K562 (cell line): Measurements from ENCODE around the gene GPR179. TPM values are rescaled to one million over a fixed set of nuclear protein-coding genes. Genes with fewer than 3 reads are reported as not detected.
"Not testable (repeated sequence)": the region's sequence is repeated elsewhere in the genome, so short reads cannot be mapped to it uniquely, and the experiment has no call there.

ENCODE experiments used
- ATAC-seq: fragments of 200-7000 bp; cut with Tn5 transposase; 3 replicates; pipeline ENCODE4 v1.9.1; 2020; ENCODE audit warnings: moderate library complexity
- BruUV-seq: library from RNA; stranded (reverse); fragments of 400-500 nt; replicated peaks from 2 replicates; lab custom pipeline; 2021; lab: Mats Ljungman, UMichigan
- CTCF ChIA-PET: fragments of 300-600 bp; formaldehyde crosslinking; extraction: SDS; loops from one replicate; lab custom pipeline; 2021; ENCODE audit warnings: low intra/inter-chr PET ratio; lab: Yijun Ruan, JAX
- POLR2A ChIA-PET: fragments of 300-600, 350-650 bp; sonication (Branson Sonifier 250); formaldehyde crosslinking; extraction: SDS; loops from one replicate; lab custom pipeline; 2021; ENCODE audit warnings: antibody characterized with exemption, inconsistent platforms; lab: Yijun Ruan, JAX
- DNase-seq, 4 experiments: peaks; one replicate each; pipeline versions ENCODE4 v3.0.0 to v3.0.0-alpha.2; 2011 to 2018; ENCODE audit warnings: low spot score in 3 of 4, mixed read lengths in 3 of 4; ENCODE audit errors: extremely low read depth in 1 of 4
- FAIRE-seq: peaks from 2 replicates; lab custom pipeline; 2011; peaks lifted over from hg19 to GRCh38; lab: Jason Lieb, UNC
- H2AFZ ChIP-seq: 2 replicates; pipeline ENCODE4 v1.6.0; 2011; ENCODE audit warnings: low read depth, low read length, control low read depth, inconsistent platforms
- H3K27ac ChIP-seq: fragments of 200-600 bp; 3 replicates; pipeline ENCODE4 v1.8.0; 2011; ENCODE audit warnings: low read depth, mild to moderate bottlenecking, control low read depth, inconsistent platforms, low read length, moderate library complexity, mixed read lengths; ENCODE audit errors: extremely low read depth
- H3K27me3 ChIP-seq, 2 experiments: fragments of 300-600 bp in 1 of 2; 2 replicates in 1 of 2; 3 replicates in 1 of 2; pipeline versions ENCODE4 v1.6.0 to v1.8.0; 2011; ENCODE audit warnings: inconsistent platforms in 2 of 2, low read length in 2 of 2, mild to moderate bottlenecking in 1 of 2, mixed read lengths in 1 of 2, moderate library complexity in 1 of 2; ENCODE audit not compliant: control insufficient read depth in 2 of 2, insufficient read depth in 2 of 2
- H3K36me3 ChIP-seq: fragments of 300-600 bp; 3 replicates; pipeline ENCODE4 v1.8.0; 2011; ENCODE audit warnings: mild to moderate bottlenecking, low read length, inconsistent platforms; ENCODE audit not compliant: control insufficient read depth, insufficient read depth
- H3K4me1 ChIP-seq, 2 experiments: fragments of 200-600 bp in 1 of 2; replicated peaks in 1 of 2; 2 replicates in 1 of 2; 3 replicates in 1 of 2; pipeline versions ENCODE4 v1.5.1 to v1.8.0; 2011; ENCODE audit warnings: inconsistent platforms in 2 of 2, low read length in 2 of 2, mild to moderate bottlenecking in 1 of 2, mixed read lengths in 1 of 2, moderate library complexity in 1 of 2; ENCODE audit not compliant: control insufficient read depth in 2 of 2, insufficient read depth in 2 of 2
- H3K4me2 ChIP-seq: 2 replicates; pipeline ENCODE4 v1.6.1; 2011; ENCODE audit warnings: low read length, control low read depth, inconsistent platforms, mixed read lengths; ENCODE audit not compliant: insufficient read depth
- H3K4me3 ChIP-seq: fragments of 200-600 bp; sonication (generic), shearing (Covaris generic); 2 replicates; pipeline ENCODE4 v1.5.1; 2016; ENCODE audit warnings: control low read depth, inconsistent platforms
- H3K79me2 ChIP-seq: fragments of 200-600 bp; 3 replicates; pipeline ENCODE4 v1.8.0; 2011; ENCODE audit warnings: low read length, inconsistent platforms; ENCODE audit not compliant: control insufficient read depth, insufficient read depth
- H3K9ac ChIP-seq, 2 experiments: 2 replicates each; pipeline versions ENCODE4 v1.6.0 to v1.6.1; 2011; ENCODE audit warnings: low read depth in 2 of 2, low read length in 2 of 2, control low read depth in 1 of 2, inconsistent platforms in 1 of 2, mild to moderate bottlenecking in 1 of 2, mixed read lengths in 1 of 2; ENCODE audit not compliant: insufficient read depth in 1 of 2
- H3K9me1 ChIP-seq: one replicate; pipeline ENCODE4 v1.6.0; 2011; ENCODE audit warnings: inconsistent platforms, mild to moderate bottlenecking, low read length, moderate library complexity; ENCODE audit not compliant: control insufficient read depth, insufficient read depth
- H3K9me3 ChIP-seq: replicated peaks from 2 replicates; pipeline ENCODE4 v1.5.1; 2011; ENCODE audit warnings: low read depth, low read length, inconsistent platforms; ENCODE audit not compliant: control insufficient read depth, insufficient read depth
- H4K20me1 ChIP-seq: replicated peaks from 2 replicates; pipeline ENCODE4 v1.6.1; 2011; ENCODE audit warnings: low read length, inconsistent platforms, mixed read lengths; ENCODE audit not compliant: control insufficient read depth, insufficient read depth
- WGBS: fragments of 100-300 bp; shearing (Covaris generic); methylation state at CpG from one replicate; pipeline ENCODE4 v1.1.6; 2016; ENCODE audit warnings: low coverage, mixed read lengths; ENCODE audit not compliant: insufficient coverage; ENCODE audit errors: missing lambda C conversion rate; 5-methylcytosine and 5-hydroxymethylcytosine counted together
- in situ Hi-C: fragments of 300-500 bp; cut with MboI; formaldehyde crosslinking; loops from 4 replicates; pipeline ENCODE4 v1.15.0; 2018; ENCODE audit warnings: inconsistent platforms, mixed read lengths
- intact Hi-C: fragments of 100-400 bp; cut with micrococcal nuclease; formaldehyde crosslinking; loops from 2 replicates; pipeline ENCODE4 v1.14.2; 2022
- polyA plus RNA-seq, 8 experiments: library from polyadenylated mRNA; depleted of rRNA in 4 of 8; stranded (reverse) in 5 of 8; unstranded in 3 of 8; fragments of >200 nt; fragmentation: Nextera tagmentation in 2 of 8; fragmentation: Illumina TruSeq in 1 of 8; extraction: Ambion mirVana in 2 of 8; extraction: Trizol in 1 of 8; gene quantifications; 2 replicates each; pipeline versions ENCODE4 v1.2.1 to v1.2.3, GENCODE V29; 2011 to 2014; ENCODE audit warnings: inconsistent platforms in 1 of 8, missing spikeins in 1 of 8
- total RNA-seq, 7 experiments: library from RNA; depleted of rRNA in 6 of 7; stranded (reverse); fragments of >200 nt in 6 of 7; fragmentation: Illumina TruSeq in 2 of 7; extraction: Trizol in 2 of 7; gene quantifications; 2 replicates each; pipeline versions ENCODE4 v1.2.1 to v1.2.3, GENCODE V29; 2011 to 2021; ENCODE audit warnings: low replicate concordance in 1 of 7
- TF ChIP-seq, protein P1 (sequence below), 2 experiments: fragments of 200-800 bp in 1 of 2; sonication (Bioruptor generic) in 1 of 2; sonication (generic) in 1 of 2; formaldehyde crosslinking in 1 of 2; IDR thresholded peaks in 1 of 2; conservative IDR thresholded peaks in 1 of 2; 2 replicates each; pipeline versions ENCODE4 v1.5.0 to v1.6.1; 2016 to 2020; ENCODE audit warnings: missing compliant biosample characterization in 1 of 2, missing genetic modification characterization in 1 of 2, missing genetic modification reagents in 1 of 2

The GPR179 gene
- total and polyA plus RNA-seq, 9 of the 15 experiments (the other 6 are each of a cell fraction or from before 2014, with no cell fraction given), result not detected

DNA sequence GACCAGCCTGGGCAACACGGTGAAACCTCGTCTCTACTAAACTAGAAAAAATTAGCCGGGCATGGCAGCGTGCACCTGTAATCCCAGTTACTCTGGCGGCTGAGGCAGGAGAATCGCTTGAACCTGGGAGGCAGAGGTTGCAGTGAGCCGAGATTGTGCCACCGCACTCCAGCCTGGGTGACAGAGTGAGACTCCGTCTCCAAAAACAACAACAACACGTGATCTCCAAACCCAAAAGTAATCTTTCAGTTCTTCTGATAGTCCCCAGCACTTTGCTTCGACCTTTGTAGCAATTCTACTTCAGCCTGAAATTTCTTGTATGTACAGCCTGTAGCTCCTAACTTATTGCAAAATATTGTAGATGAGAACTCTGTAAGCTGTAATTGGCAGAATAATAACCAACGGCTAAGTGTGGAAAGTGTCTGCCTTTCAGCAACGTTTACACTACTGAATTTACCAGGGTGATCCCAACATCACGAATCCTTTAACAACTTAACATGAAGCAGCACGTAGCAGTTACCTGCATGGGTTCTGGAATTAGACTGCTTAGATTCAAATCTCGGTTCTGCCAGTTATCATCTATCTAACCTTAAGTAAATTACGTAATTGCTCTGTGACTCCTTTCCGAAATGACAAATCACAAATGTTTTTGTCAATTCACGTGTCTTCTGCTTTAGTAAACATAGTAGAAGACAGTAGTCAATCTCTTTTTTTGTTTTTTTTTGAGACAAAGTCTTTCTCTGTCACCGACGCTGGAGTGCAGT lies 48.0 kb downstream of the GPR179 start:
- WGBS, result 67% methylated on average over 19 of the region's 21 CpGs
- FAIRE-seq, in situ Hi-C loops, H3K79me2 ChIP-seq, POLR2A ChIA-PET, H3K9me3 ChIP-seq, H3K27me3 ChIP-seq, BruUV-seq, CTCF ChIA-PET, H3K4me1 ChIP-seq, H4K20me1 ChIP-seq, ATAC-seq, H3K9me1 ChIP-seq, H3K27ac ChIP-seq, H3K4me3 ChIP-seq, H3K36me3 ChIP-seq, intact Hi-C loops: not testable (repeated sequence)
- peak overlapping the region; percentile 77 for H2AFZ ChIP-seq
- H3K9ac ChIP-seq, result peak overlapping the region; percentile 52 to 68; a peak in 3 of 4 replicates
- DNase-seq, result peak in 1 of 4 experiments; percentile 6
- peak overlapping the region; percentile 32 for H3K4me2 ChIP-seq
- TF ChIP-seq, protein P1, sequence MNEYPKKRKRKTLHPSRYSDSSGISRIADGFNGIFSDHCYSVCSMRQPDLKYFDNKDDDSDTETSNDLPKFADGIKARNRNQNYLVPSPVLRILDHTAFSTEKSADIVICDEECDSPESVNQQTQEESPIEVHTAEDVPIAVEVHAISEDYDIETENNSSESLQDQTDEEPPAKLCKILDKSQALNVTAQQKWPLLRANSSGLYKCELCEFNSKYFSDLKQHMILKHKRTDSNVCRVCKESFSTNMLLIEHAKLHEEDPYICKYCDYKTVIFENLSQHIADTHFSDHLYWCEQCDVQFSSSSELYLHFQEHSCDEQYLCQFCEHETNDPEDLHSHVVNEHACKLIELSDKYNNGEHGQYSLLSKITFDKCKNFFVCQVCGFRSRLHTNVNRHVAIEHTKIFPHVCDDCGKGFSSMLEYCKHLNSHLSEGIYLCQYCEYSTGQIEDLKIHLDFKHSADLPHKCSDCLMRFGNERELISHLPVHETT (CRISPR knock-in tag; conservative IDR thresholded peaks at IDR 0.05 in 1 of 2, IDR thresholded peaks at IDR 0.05 in 1 of 2), result 0 out of 4 replicates have a peak, but pooled peaks of 1 of the 2 experiments have one; percentile 11

DNA sequence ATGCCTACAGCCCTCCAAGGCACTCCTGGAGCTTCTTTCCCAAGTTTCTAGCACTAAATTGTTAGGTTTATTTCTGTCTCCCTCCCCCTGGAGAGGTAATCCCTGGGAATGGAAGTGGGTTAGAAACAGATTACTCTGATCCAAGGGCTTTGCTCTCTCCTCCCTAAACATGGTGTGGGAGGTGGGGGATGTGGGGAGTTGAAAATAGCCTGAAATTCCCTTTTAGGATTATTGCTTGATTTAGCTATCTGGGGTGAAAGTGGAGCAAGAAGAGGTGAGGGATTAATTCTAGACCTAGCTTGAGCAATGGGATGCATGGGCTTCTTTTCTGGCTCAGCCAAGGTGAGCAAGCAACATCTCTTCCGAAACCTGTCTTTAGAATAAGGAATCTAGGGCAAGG lies 54.0 kb downstream of the GPR179 start:
- H3K9me3 ChIP-seq, CTCF ChIA-PET, FAIRE-seq, H3K4me3 ChIP-seq, H3K27ac ChIP-seq, ATAC-seq, H2AFZ ChIP-seq, BruUV-seq, H3K9ac ChIP-seq, in situ Hi-C loops, H3K9me1 ChIP-seq, H3K4me1 ChIP-seq, intact Hi-C loops, H3K27me3 ChIP-seq, POLR2A ChIA-PET, H3K79me2 ChIP-seq, H3K36me3 ChIP-seq, DNase-seq, H4K20me1 ChIP-seq, H3K4me2 ChIP-seq: not testable (repeated sequence)
- WGBS, result 13% methylated on average over 1 of the region's 1 CpG
